ENCODE data around the gene HNRNPH1. TPM values are rescaled to one million over a fixed set of nuclear protein-coding genes. Genes with fewer than 3 reads are reported as not detected.

HNRNPH1 gene
- total and polyA plus RNA-seq, 4 donors: 185 to 1,791 (median 306) TPM

- no peak for TF ChIP-seq CTCF (IDR thresholded peaks at IDR 0.05; ENCODE audit: control extremely low read depth, extremely low read depth)
- peak overlapping the region in 1 of 2 donors; percentile 91 for H3K9ac ChIP-seq (ENCODE audit: insufficient read depth in 1 of 2, low read length in 2 of 2)
- WGBS, 2 donors: 3 to 4% methylated on average over 3 of the region's 3 CpGs
- H3K27ac ChIP-seq (ENCODE audit: low read depth in 1 of 2, low read length in 1 of 2): no peak overlapping the region
- no peaks in the 10 kb centered on the region for H3K9me3 ChIP-seq (ENCODE audit: control insufficient read depth in 4 of 4, insufficient read depth in 3 of 4, low read length in 3 of 4)
- peaks cover 9 to 47% (median 15%) of the 10 kb centered on the region in 5 donors for H3K4me1 ChIP-seq (ENCODE audit: control insufficient read depth in 5 of 5, insufficient read depth in 5 of 5, low read length in 5 of 5)
- ATAC-seq (ENCODE audit: insufficient read depth, low FRiP score) (no peak), DNase-seq (no peak)
- H3K36me3 ChIP-seq (ENCODE audit: control insufficient read depth in 4 of 4, insufficient read depth in 4 of 4, low read length in 4 of 4): peaks cover 17 to 73% (median 51%) of the 10 kb centered on the region in 4 donors
- no peaks in the 10 kb centered on the region for H3K27me3 ChIP-seq (ENCODE audit: control insufficient read depth in 3 of 3, insufficient read depth in 3 of 3, low read length in 2 of 3)
- H3K4me3 ChIP-seq: no peak overlapping the region
Observed at GRCh38 chr5:179620293-179620692, 3.2 kb downstream of the HNRNPH1 start.

- DNase-seq (peak in 1 of 3 donors; percentile 25), ATAC-seq (ENCODE audit: insufficient read depth, low FRiP score) (no peak)
- WGBS, 2 donors: 11 to 37% methylated on average over 4 of the region's 4 CpGs
- Histone ChIP-seq H3K36me3 (ENCODE audit: control insufficient read depth in 4 of 4, insufficient read depth in 4 of 4, low read length in 4 of 4) (peaks cover 20 to 78% (median 55%) of the 10 kb centered on the region in 4 donors), H3K9ac (ENCODE audit: insufficient read depth in 1 of 2, low read length in 2 of 2) (peak overlapping the region in 1 of 2 donors; percentile 91), H3K9me3 (ENCODE audit: control insufficient read depth in 4 of 4, insufficient read depth in 3 of 4, low read length in 3 of 4) (no peaks in the 10 kb centered on the region), H3K4me3 (no peak overlapping the region), H3K27me3 (ENCODE audit: control insufficient read depth in 3 of 3, insufficient read depth in 3 of 3, low read length in 2 of 3) (no peaks in the 10 kb centered on the region), H3K27ac (ENCODE audit: low read depth in 1 of 2, low read length in 1 of 2) (no peak overlapping the region), H3K4me1 (ENCODE audit: control insufficient read depth in 5 of 5, insufficient read depth in 5 of 5, low read length in 5 of 5) (peaks cover 6 to 44% (median 11%) of the 10 kb centered on the region in 5 donors)
- TF ChIP-seq CTCF (IDR thresholded peaks at IDR 0.05; ENCODE audit: control extremely low read depth, extremely low read depth): no peak
Observed at GRCh38 chr5:179619776-179620175, 3.7 kb downstream of the HNRNPH1 start.

GRCh38 chr5:179618923-179619554 lies 4.4 kb downstream of the HNRNPH1 start:
- no peaks in the 10 kb centered on the region for H3K9me3 ChIP-seq (ENCODE audit: control insufficient read depth in 4 of 4, insufficient read depth in 3 of 4, low read length in 3 of 4)
- 21 to 31% methylated on average over 6 of the region's 6 CpGs for WGBS, 2 donors
- no peaks in the 10 kb centered on the region for H3K27me3 ChIP-seq (ENCODE audit: control insufficient read depth in 3 of 3, insufficient read depth in 3 of 3, low read length in 2 of 3)
- peaks cover 22 to 83% (median 59%) of the 10 kb centered on the region in 4 donors for H3K36me3 ChIP-seq (ENCODE audit: control insufficient read depth in 4 of 4, insufficient read depth in 4 of 4, low read length in 4 of 4)
- DNase-seq: peak in 1 of 3 donors; percentile 26
- no peak for ATAC-seq (ENCODE audit: insufficient read depth, low FRiP score)
- no peak overlapping the region for H3K4me3 ChIP-seq
- TF ChIP-seq CTCF (IDR thresholded peaks at IDR 0.05; ENCODE audit: control extremely low read depth, extremely low read depth): no peak
- H3K4me1 ChIP-seq (ENCODE audit: control insufficient read depth in 5 of 5, insufficient read depth in 5 of 5, low read length in 5 of 5): peaks cover 0 to 38% (median 10%) of the 10 kb centered on the region in 5 donors
- H3K27ac ChIP-seq (ENCODE audit: low read depth in 1 of 2, low read length in 1 of 2): peak overlapping the region in 1 of 2 donors; percentile 23
- no peak overlapping the region for H3K9ac ChIP-seq (ENCODE audit: insufficient read depth in 1 of 2, low read length in 2 of 2)
